Sigmoid colon (tissue), 7 donors: ENCODE results near the gene PDE7B. TPM values are rescaled to one million over a fixed set of nuclear protein-coding genes. Genes with fewer than 3 reads are reported as not detected.

ENCODE experiments used
- DNase-seq: peaks from one replicate; pipeline ENCODE4 v3.0.0-alpha.2; 2019
- H3K27ac ChIP-seq, 4 donors: fragments of 200-600 bp; sonication (generic); one replicate each; pipeline ENCODE4 v1.5.1; 2016 to 2019; ENCODE audit warnings: mild to moderate bottlenecking in 1 of 4
- H3K27me3 ChIP-seq, 3 donors: fragments of 200-600 bp; sonication (generic); one replicate each; pipeline ENCODE4 v1.5.1; 2019; ENCODE audit warnings: mild to moderate bottlenecking in 1 of 3
- H3K36me3 ChIP-seq, 4 donors: fragments of 200-600 bp; sonication (generic); one replicate each; pipeline ENCODE4 v1.5.1; 2016 to 2019
- H3K4me1 ChIP-seq, 4 donors: fragments of 200-600 bp; sonication (generic); one replicate each; pipeline ENCODE4 v1.5.1; 2017 to 2019
- H3K4me3 ChIP-seq, 4 donors: fragments of 200-600 bp; sonication (generic); one replicate each; pipeline ENCODE4 v1.5.1; 2017 to 2019; ENCODE audit warnings: mild to moderate bottlenecking in 2 of 4, moderate library complexity in 1 of 4
- H3K9me3 ChIP-seq, 4 donors: fragments of 200-600 bp in 3 of 4; sonication (generic) in 3 of 4; one replicate each; pipeline versions ENCODE4 v1.5.1 to v1.6.1; 2013 to 2019
- CTCF ChIP-seq, 4 experiments: fragments of 450-650 bp in 3 of 4; fragments of 200-600 bp in 1 of 4; IDR thresholded peaks; one replicate each; pipeline ENCODE4 v1.5.1; 2016 to 2019; ENCODE audit warnings: antibody characterized with exemption in 4 of 4, mild to moderate bottlenecking in 3 of 4, moderate library complexity in 2 of 4
- EP300 ChIP-seq, 4 donors: sonication (generic); formaldehyde crosslinking; IDR thresholded peaks; one replicate each; pipeline ENCODE4 v1.6.1; 2017; ENCODE audit warnings: antibody characterized with exemption in 4 of 4
- POLR2A ChIP-seq, 2 donors: fragments of 450-650 bp; IDR thresholded peaks; one replicate each; pipeline ENCODE4 v1.6.1; 2016; ENCODE audit warnings: antibody characterized with exemption in 2 of 2, mild to moderate bottlenecking in 2 of 2, moderate library complexity in 2 of 2
- POLR2AphosphoS5 ChIP-seq, 4 donors: sonication (generic); formaldehyde crosslinking; IDR thresholded peaks; one replicate each; pipeline ENCODE4 v1.6.1; 2017; ENCODE audit warnings: antibody characterized with exemption in 4 of 4
- WGBS, 2 donors: extraction: QIAGEN DNeasy Blood & Tissue Kit; methylation state at CpG; one replicate each; pipeline ENCODE4 v1.1.7; 2013; 5-methylcytosine and 5-hydroxymethylcytosine counted together
- intact Hi-C: fragments of 100-400 bp; cut with DNase I; formaldehyde crosslinking; loops from one replicate; pipeline ENCODE4 v1.15.1; 2023
- polyA plus RNA-seq, 3 donors: library from polyadenylated mRNA; stranded (reverse); fragments of 200-250 nt; gene quantifications; one replicate each; pipeline ENCODE4 v1.2.3, GENCODE V29; 2013
- total RNA-seq, 4 donors: library from RNA; depleted of rRNA; stranded (reverse); fragments of >200 nt; gene quantifications; one replicate each; pipeline ENCODE4 v1.1.0, GENCODE V29; 2016
- donor health status: healthy with polysubstance abuse.
- donor health status: Bipolar disorder and iron deficiency.
- donor health status: healthy.

PDE7B gene
- total and polyA plus RNA-seq, 7 donors = 1.1 to 10.3 (median 6.3) TPM

DNA sequence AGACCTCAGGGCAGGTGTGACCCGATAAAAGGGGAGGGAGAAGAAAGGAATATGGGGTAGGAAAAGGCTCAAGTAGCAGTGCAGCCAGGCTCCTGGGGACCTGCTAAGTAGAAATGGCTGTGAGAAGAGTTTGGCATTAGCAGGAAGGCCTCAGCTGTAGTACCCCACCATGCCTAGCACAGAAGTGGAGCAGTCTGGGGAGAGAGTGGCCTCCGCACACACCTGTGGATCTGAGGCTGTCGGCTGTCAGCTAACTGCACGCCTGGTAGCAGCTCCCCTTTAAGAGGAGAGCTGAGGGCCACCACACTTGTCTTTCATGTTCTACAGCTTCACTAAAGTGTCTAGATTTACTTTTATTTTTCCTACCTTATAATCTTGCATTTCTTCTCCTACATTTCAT is 24.6 kb downstream of the PDE7B start:
- Histone ChIP-seq H3K27ac (no peak overlapping the region), H3K27me3 (no peaks in the 10 kb centered on the region), H3K4me1 (no peaks in the 10 kb centered on the region), H3K9me3 (no peaks in the 10 kb centered on the region), H3K36me3 (no peaks in the 10 kb centered on the region), H3K4me3 (no peak overlapping the region)
- no peak for TF ChIP-seq CTCF (IDR thresholded peaks at IDR 0.05)
- no peak for TF ChIP-seq EP300 (IDR thresholded peaks at IDR 0.05)
- TF ChIP-seq POLR2A (IDR thresholded peaks at IDR 0.05) = no peak
- TF ChIP-seq POLR2AphosphoS5 (IDR thresholded peaks at IDR 0.05) = no peak
- intact Hi-C loops = no loop called here
- DNase-seq = no peak
- 92 to 93% methylated on average over 4 of the region's 4 CpGs for WGBS, 2 donors

DNA sequence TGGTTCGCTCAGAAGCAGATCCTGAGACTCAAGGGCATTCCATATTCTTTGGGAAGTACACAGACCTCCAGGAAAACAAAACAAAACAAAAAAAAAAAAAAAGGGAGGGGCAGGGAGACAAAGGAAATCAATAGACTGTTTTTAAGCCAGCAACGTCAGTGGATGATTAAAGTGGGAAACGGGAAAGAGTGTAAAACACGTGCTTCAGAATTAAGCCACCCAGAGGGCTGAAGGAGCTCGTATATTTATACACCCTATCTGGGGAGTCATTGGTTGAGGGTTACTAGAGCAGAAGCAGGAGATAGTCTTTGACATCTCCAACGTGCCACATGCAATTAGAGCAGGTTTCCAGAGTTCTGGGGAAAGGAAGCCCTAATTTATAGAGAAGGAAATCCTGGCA is 26.2 kb downstream of the PDE7B start:
- DNase-seq = no peak
- no peak for TF ChIP-seq POLR2AphosphoS5 (IDR thresholded peaks at IDR 0.05)
- TF ChIP-seq EP300 (IDR thresholded peaks at IDR 0.05) = no peak
- TF ChIP-seq POLR2A (IDR thresholded peaks at IDR 0.05) = no peak
- TF ChIP-seq CTCF (IDR thresholded peaks at IDR 0.05) = no peak
- WGBS, 2 donors = 53 to 76% methylated on average over 6 of the region's 6 CpGs
- H3K36me3 ChIP-seq = no peaks in the 10 kb centered on the region
- no peaks in the 10 kb centered on the region for H3K9me3 ChIP-seq
- H3K27ac ChIP-seq = no peak overlapping the region
- intact Hi-C loops = no loop called here
- H3K27me3 ChIP-seq = no peaks in the 10 kb centered on the region
- H3K4me1 ChIP-seq = no peaks in the 10 kb centered on the region
- H3K4me3 ChIP-seq = no peak overlapping the region

GRCh38 chr6:135880066-135880972 is 28.8 kb downstream of the PDE7B start:
- intact Hi-C loops = no loop called here
- peak overlapping the region in 3 of 4 donors; percentile 10 to 26 (median 18) for H3K27ac ChIP-seq
- H3K9me3 ChIP-seq = no peaks in the 10 kb centered on the region
- no peak for DNase-seq
- no peaks in the 10 kb centered on the region for H3K36me3 ChIP-seq
- H3K4me3 ChIP-seq = peak overlapping the region in 1 of 4 donors; percentile 18
- no peaks in the 10 kb centered on the region for H3K4me1 ChIP-seq
- H3K27me3 ChIP-seq = no peaks in the 10 kb centered on the region
- no peak for TF ChIP-seq EP300 (IDR thresholded peaks at IDR 0.05)
- TF ChIP-seq POLR2AphosphoS5 (IDR thresholded peaks at IDR 0.05) = no peak
- no peak for TF ChIP-seq CTCF (IDR thresholded peaks at IDR 0.05)
- TF ChIP-seq POLR2A (IDR thresholded peaks at IDR 0.05) = no peak
- 36 to 65% methylated on average over 7 of the region's 7 CpGs for WGBS, 2 donors

GRCh38 chr6:135883045-135883444 is 31.5 kb downstream of the PDE7B start:
- no peak for TF ChIP-seq CTCF (IDR thresholded peaks at IDR 0.05)
- no peak for TF ChIP-seq EP300 (IDR thresholded peaks at IDR 0.05)
- no peak for TF ChIP-seq POLR2A (IDR thresholded peaks at IDR 0.05)
- no peak for TF ChIP-seq POLR2AphosphoS5 (IDR thresholded peaks at IDR 0.05)
- H3K4me1 ChIP-seq = no peaks in the 10 kb centered on the region
- intact Hi-C loops = no loop called here
- WGBS, 2 donors = 85 to 89% methylated on average over 2 of the region's 2 CpGs
- no peaks in the 10 kb centered on the region for H3K9me3 ChIP-seq
- no peaks in the 10 kb centered on the region for H3K36me3 ChIP-seq
- H3K27me3 ChIP-seq = no peaks in the 10 kb centered on the region
- no peak overlapping the region for H3K4me3 ChIP-seq
- no peak for DNase-seq
- H3K27ac ChIP-seq = no peak overlapping the region
